SK-N-SH (cell line): Measurements from ENCODE around the gene GNB1L.

Source experiments
- CTCF ChIP-seq: fragments of 200-600 bp; sonication (generic); IDR thresholded peaks from 2 replicates; pipeline ENCODE4 v1.6.1; 2017; ENCODE audit warnings: antibody characterized with exemption, mild to moderate bottlenecking, moderate library complexity
- FOXM1 ChIP-seq: IDR thresholded peaks from 2 replicates; pipeline ENCODE4 v1.4.0; 2012; ENCODE audit warnings: low read depth, mild to moderate bottlenecking
- MAX ChIP-seq: IDR thresholded peaks from 2 replicates; pipeline ENCODE4 v1.4.0; 2012; ENCODE audit warnings: low read depth
- MXI1 ChIP-seq: IDR thresholded peaks from 2 replicates; pipeline ENCODE4 v1.6.1; 2012; ENCODE audit warnings: mild to moderate bottlenecking, low read depth, low read length, improper control_type of control experiment
- RCOR1 ChIP-seq: fragments of 150-350 bp; IDR thresholded peaks from 2 replicates; pipeline ENCODE4 v1.6.1; 2017; ENCODE audit warnings: antibody characterized with exemption, low read length
- TEAD4 ChIP-seq: IDR thresholded peaks from 2 replicates; pipeline ENCODE4 v1.4.0; 2012; ENCODE audit warnings: mild to moderate bottlenecking, borderline replicate concordance; ENCODE audit not compliant: insufficient read depth

- TF ChIP-seq MXI1: no peak
- TF ChIP-seq CTCF: peak; percentile 32; the same call in 1 of the 2 replicates
- TF ChIP-seq TEAD4: no peak
- TF ChIP-seq FOXM1: no peak
- no peak for TF ChIP-seq RCOR1
- TF ChIP-seq MAX: no peak
Observed at GRCh38 chr22:19766511-19767426, 87.9 kb downstream of the GNB1L start.
